ENCODE data around the gene AGBL1. TPM values are rescaled to one million over a fixed set of nuclear protein-coding genes. Genes with fewer than 3 reads are reported as not detected.

AGBL1 gene
- total RNA-seq, 1 experiment from 2014 or later = not detected

DNA sequence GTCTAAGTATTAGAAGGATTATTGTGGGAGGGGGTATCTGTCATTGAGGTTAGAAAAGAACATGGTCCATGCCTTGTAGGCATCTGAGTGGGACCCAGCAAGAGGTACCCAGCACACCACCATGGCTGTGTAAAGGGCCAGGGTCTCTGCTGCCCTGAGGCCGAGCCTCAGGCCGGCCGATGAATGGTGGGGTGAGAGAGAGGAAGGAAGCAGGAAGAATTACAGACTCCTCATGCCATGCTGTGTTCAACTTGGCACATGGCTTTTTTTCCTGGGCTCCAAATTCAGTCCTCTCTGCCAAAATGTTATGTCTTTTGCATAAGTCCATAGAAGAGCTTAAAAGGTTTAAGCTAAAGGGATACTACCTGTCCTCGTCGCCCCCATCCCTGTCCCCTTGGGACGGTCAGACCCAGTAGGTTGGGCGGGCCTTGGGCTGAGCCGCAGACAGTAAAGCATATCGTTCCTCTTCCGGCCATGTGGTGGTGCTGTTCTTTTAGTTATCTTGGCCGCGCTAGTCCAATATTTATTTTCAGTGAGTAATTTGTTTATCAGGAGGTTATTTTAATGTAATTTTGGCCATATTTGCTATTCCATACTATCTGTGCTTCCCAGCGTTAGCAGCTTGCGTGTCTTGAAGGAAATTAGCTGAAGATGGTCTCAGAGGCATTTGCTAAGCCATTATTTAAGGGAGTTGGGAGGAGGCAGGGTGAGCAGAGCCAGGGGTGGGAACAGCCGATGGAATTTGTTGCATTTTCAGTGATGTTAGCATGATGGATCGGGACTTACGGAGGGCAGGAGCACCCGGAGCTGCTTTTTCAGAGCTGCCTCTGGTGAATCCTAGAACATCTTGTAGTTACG is 152.4 kb downstream of the AGBL1 start:
- Mint-ChIP-seq H3K27me3 (ENCODE audit: insufficient read depth, unreplicated experiment) (peaks cover 22% of the 10 kb centered on the region), H3K4me1 (ENCODE audit: low read depth, unreplicated experiment) (no peaks in the 10 kb centered on the region), H3K36me3 (ENCODE audit: insufficient read depth, unreplicated experiment) (no peaks in the 10 kb centered on the region), H3K9me3 (ENCODE audit: unreplicated experiment) (no peaks in the 10 kb centered on the region), H3K27ac (ENCODE audit: unreplicated experiment) (no peak overlapping the region), H3K4me3 (ENCODE audit: unreplicated experiment) (no peak overlapping the region)
- Histone ChIP-seq H3K4me1 (no peaks in the 10 kb centered on the region), H3K4me3 (ENCODE audit: low read depth, low read length) (no peak overlapping the region), H3K36me3 (ENCODE audit: control insufficient read depth, insufficient read depth, low read length) (no peaks in the 10 kb centered on the region), H3K27me3 (replicated peaks; ENCODE audit: control insufficient read depth, insufficient read depth, low read length) (no peaks in the 10 kb centered on the region), H3K9me3 (no peaks in the 10 kb centered on the region)
- POLR2A ChIA-PET = no interaction called here
- peak in 1 of 2 experiments; percentile 3 for DNase-seq
- CTCF ChIA-PET = no interaction called here
- intact Hi-C loops (cut with micrococcal nuclease; ENCODE audit: unreplicated experiment) = loop anchor here (1.0 to 10.0 kb wide), 2 partner anchors 367 to 511 kb away; no protein-coding TSS in a partner anchor
- BruUV-seq (replicated peaks) = no TSS peak
- TF ChIP-seq CTCF (IDR thresholded peaks at IDR 0.05; ENCODE audit: insufficient read depth in 1 of 2, low read depth in 1 of 2, low read length in 1 of 2, severe bottlenecking in 1 of 2, unreplicated experiment in 1 of 2) = peak; percentile 35 to 48

DNA sequence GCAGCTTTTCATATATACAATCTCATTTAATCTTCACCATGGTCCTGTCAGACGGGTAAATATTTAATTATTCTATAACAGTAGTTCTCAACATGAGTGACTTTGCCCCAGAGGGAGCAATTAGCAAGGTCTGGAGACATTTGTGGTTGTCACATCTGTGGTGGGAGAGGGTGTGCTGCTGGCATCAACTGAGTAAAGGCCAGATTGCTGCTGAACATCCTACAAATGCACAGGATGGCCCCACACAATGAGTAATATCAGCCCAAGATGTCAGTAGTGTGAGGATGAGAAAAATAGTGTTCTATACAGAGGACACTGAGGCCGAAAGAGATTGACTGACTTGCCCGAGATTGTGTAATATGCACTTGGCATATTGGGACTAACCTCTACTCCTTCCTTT is 156.0 kb downstream of the AGBL1 start:
- Mint-ChIP-seq H3K4me1 (ENCODE audit: low read depth, unreplicated experiment) (no peaks in the 10 kb centered on the region), H3K27me3 (ENCODE audit: insufficient read depth, unreplicated experiment) (peaks cover 12% of the 10 kb centered on the region), H3K4me3 (ENCODE audit: unreplicated experiment) (no peak overlapping the region), H3K36me3 (ENCODE audit: insufficient read depth, unreplicated experiment) (no peaks in the 10 kb centered on the region), H3K9me3 (ENCODE audit: unreplicated experiment) (no peaks in the 10 kb centered on the region), H3K27ac (ENCODE audit: unreplicated experiment) (no peak overlapping the region)
- no peaks in the 10 kb centered on the region for H3K9me3 ChIP-seq
- no peaks in the 10 kb centered on the region for H3K4me1 ChIP-seq
- ChIA-PET CTCF (no interaction called here), POLR2A (no interaction called here)
- TF ChIP-seq CTCF (IDR thresholded peaks at IDR 0.05; ENCODE audit: insufficient read depth in 1 of 2, low read depth in 1 of 2, low read length in 1 of 2, severe bottlenecking in 1 of 2, unreplicated experiment in 1 of 2) = no peak
- H3K36me3 ChIP-seq (ENCODE audit: control insufficient read depth, insufficient read depth, low read length) = no peaks in the 10 kb centered on the region
- BruUV-seq (replicated peaks) = no TSS peak
- intact Hi-C loops (cut with micrococcal nuclease; ENCODE audit: unreplicated experiment) = loop anchor here (10.0 kb wide), 1 partner anchor 371 kb away; no protein-coding TSS in a partner anchor
- H3K4me3 ChIP-seq (ENCODE audit: low read depth, low read length) = no peak overlapping the region
- H3K27me3 ChIP-seq (replicated peaks; ENCODE audit: control insufficient read depth, insufficient read depth, low read length) = no peaks in the 10 kb centered on the region
- DNase-seq = no peak

DNA sequence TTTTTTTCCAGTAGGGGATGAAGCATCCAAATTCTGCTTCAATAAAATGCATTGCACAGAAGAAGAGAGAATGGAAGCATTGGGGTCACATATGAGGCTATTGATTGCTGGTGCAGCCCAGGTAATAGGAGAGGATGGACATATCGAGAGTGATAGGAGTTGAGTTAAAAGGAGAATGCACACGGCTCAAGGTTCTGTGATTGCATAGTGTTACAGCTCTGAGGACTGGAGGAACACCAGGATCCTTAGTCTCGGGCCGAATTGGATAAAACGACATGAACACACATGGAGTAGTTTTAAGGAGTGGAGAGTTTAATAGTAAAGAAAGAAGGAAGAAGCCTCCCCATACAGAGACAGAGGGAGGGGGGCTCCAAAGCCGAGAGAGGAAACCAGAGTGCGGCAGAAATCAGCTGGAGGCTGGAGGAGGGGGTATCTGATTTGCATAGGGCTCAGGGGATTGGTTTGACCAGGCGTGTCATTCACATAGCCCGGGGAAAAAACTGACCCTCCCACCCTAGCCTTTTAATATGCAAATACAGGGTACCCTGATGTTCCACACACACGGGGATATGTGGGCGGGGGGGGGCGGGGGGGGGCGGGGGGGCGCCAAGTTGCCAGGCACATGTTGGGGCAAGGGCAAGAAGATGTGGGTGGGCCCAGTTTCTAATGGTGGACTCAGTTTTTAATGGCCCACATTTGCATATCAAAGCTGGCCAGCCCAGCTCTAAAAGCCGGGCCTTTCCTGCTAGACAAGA is 156.9 kb downstream of the AGBL1 start:
- no peaks in the 10 kb centered on the region for H3K4me1 ChIP-seq
- no peak overlapping the region for H3K4me3 ChIP-seq (ENCODE audit: low read depth, low read length)
- TF ChIP-seq CTCF (IDR thresholded peaks at IDR 0.05; ENCODE audit: insufficient read depth in 1 of 2, low read depth in 1 of 2, low read length in 1 of 2, severe bottlenecking in 1 of 2, unreplicated experiment in 1 of 2) = no peak
- no TSS peak for BruUV-seq (replicated peaks)
- CTCF ChIA-PET = no interaction called here
- no peak for DNase-seq
- H3K27me3 Mint-ChIP-seq (ENCODE audit: insufficient read depth, unreplicated experiment) = peaks cover 12% of the 10 kb centered on the region
- no peaks in the 10 kb centered on the region for H3K27me3 ChIP-seq (replicated peaks; ENCODE audit: control insufficient read depth, insufficient read depth, low read length)
- no peaks in the 10 kb centered on the region for H3K36me3 Mint-ChIP-seq (ENCODE audit: insufficient read depth, unreplicated experiment)
- no peaks in the 10 kb centered on the region for H3K4me1 Mint-ChIP-seq (ENCODE audit: low read depth, unreplicated experiment)
- no peak overlapping the region for H3K27ac Mint-ChIP-seq (ENCODE audit: unreplicated experiment)
- POLR2A ChIA-PET = no interaction called here
- H3K9me3 ChIP-seq = no peaks in the 10 kb centered on the region
- H3K4me3 Mint-ChIP-seq (ENCODE audit: unreplicated experiment) = no peak overlapping the region
- no peaks in the 10 kb centered on the region for H3K9me3 Mint-ChIP-seq (ENCODE audit: unreplicated experiment)
- intact Hi-C loops (cut with micrococcal nuclease; ENCODE audit: unreplicated experiment) = loop anchor here (10.0 kb wide), 1 partner anchor 372 kb away; no protein-coding TSS in a partner anchor
- no peaks in the 10 kb centered on the region for H3K36me3 ChIP-seq (ENCODE audit: control insufficient read depth, insufficient read depth, low read length)
